ENCODE measurements around the gene LGMN. TPM values are rescaled to one million over a fixed set of nuclear protein-coding genes. Genes with fewer than 3 reads are reported as not detected.
A peak's percentile ranks its signal among the peaks of the same experiment; 100 is the strongest.

The LGMN gene
- polyA plus RNA-seq, 1 donor (not counting 4 experiments of a cell fraction or from before 2014, with no cell fraction given), result 61.0 TPM

- Histone ChIP-seq H3K9me3 (ENCODE audit: control insufficient read depth, low read depth, low read length) (no peaks in the 10 kb centered on the region), H3K27me3 (ENCODE audit: control insufficient read depth, extremely low read depth, insufficient read depth, low read length) (no peaks in the 10 kb centered on the region), H3K9me1 (ENCODE audit: control insufficient read depth, extremely low read depth, insufficient read depth, low read length) (no peaks in the 10 kb centered on the region), H3K27ac (ENCODE audit: control insufficient read depth, insufficient read depth, low read length) (no peak overlapping the region), H3K4me2 (ENCODE audit: control insufficient read depth, extremely low read depth, insufficient read depth, low read depth, low read length) (no peak overlapping the region), H3K4me3 (ENCODE audit: control insufficient read depth in 2 of 3, extremely low read depth in 1 of 3, insufficient read depth in 2 of 3, low read depth in 1 of 3, low read length in 3 of 3) (no peak overlapping the region), H3K36me3 (ENCODE audit: control insufficient read depth in 2 of 2, extremely low read depth in 1 of 2, insufficient read depth in 2 of 2, low read length in 2 of 2) (no peaks in the 10 kb centered on the region), H4K20me1 (ENCODE audit: control insufficient read depth, extremely low read depth, insufficient read depth, low read length) (no peaks in the 10 kb centered on the region), H3K9ac (ENCODE audit: control insufficient read depth, extremely low read depth, insufficient read depth, low read length) (no peak overlapping the region), H3K4me1 (ENCODE audit: control insufficient read depth, extremely low read depth, insufficient read depth, low read length) (peaks cover 3% of the 10 kb centered on the region), H3K79me2 (ENCODE audit: control insufficient read depth, insufficient read depth, low read length) (no peaks in the 10 kb centered on the region), H2AFZ (ENCODE audit: control insufficient read depth, low read length) (no peak overlapping the region)
- dilution Hi-C loops (cut with MboI; ENCODE audit: extremely low pct_ligation_motif_present, low sequenced_read_pairs), result no loop called here
- FAIRE-seq (no peak), DNase-seq (ENCODE audit: low read depth, low spot score) (no peak)
- TF ChIP-seq EZH2 (IDR thresholded peaks at IDR 0.05; ENCODE audit: low read length) (no peak), CTCF (optimal IDR thresholded peaks at IDR 0.05 in 1 of 3, IDR thresholded peaks at IDR 0.05 in 1 of 3, conservative IDR thresholded peaks at IDR 0.05 in 1 of 3; ENCODE audit: extremely low read depth in 1 of 3, insufficient read depth in 2 of 3, low read length in 3 of 3) (no peak)
These were observed 12.0 kb upstream of the LGMN start for GRCh38 chr14:92760524-92760805.

- no peak for TF ChIP-seq EZH2 (IDR thresholded peaks at IDR 0.05; ENCODE audit: low read length)
- dilution Hi-C loops (cut with MboI; ENCODE audit: extremely low pct_ligation_motif_present, low sequenced_read_pairs), result no loop called here
- H3K9me1 ChIP-seq (ENCODE audit: control insufficient read depth, extremely low read depth, insufficient read depth, low read length), result no peaks in the 10 kb centered on the region
- H3K36me3 ChIP-seq (ENCODE audit: control insufficient read depth in 2 of 2, extremely low read depth in 1 of 2, insufficient read depth in 2 of 2, low read length in 2 of 2), result no peaks in the 10 kb centered on the region
- H3K9me3 ChIP-seq (ENCODE audit: control insufficient read depth, low read depth, low read length), result no peaks in the 10 kb centered on the region
- H2AFZ ChIP-seq (ENCODE audit: control insufficient read depth, low read length), result peak overlapping the region; percentile 9
- H3K27me3 ChIP-seq (ENCODE audit: control insufficient read depth, extremely low read depth, insufficient read depth, low read length), result no peaks in the 10 kb centered on the region
- H3K4me3 ChIP-seq (ENCODE audit: control insufficient read depth in 2 of 3, extremely low read depth in 1 of 3, insufficient read depth in 2 of 3, low read depth in 1 of 3, low read length in 3 of 3), result no peak overlapping the region
- H3K4me2 ChIP-seq (ENCODE audit: control insufficient read depth, extremely low read depth, insufficient read depth, low read depth, low read length), result no peak overlapping the region
- peaks cover 3% of the 10 kb centered on the region for H3K4me1 ChIP-seq (ENCODE audit: control insufficient read depth, extremely low read depth, insufficient read depth, low read length)
- no peaks in the 10 kb centered on the region for H3K79me2 ChIP-seq (ENCODE audit: control insufficient read depth, insufficient read depth, low read length)
- no peak for DNase-seq (ENCODE audit: low read depth, low spot score)
- FAIRE-seq, result no peak
- H4K20me1 ChIP-seq (ENCODE audit: control insufficient read depth, extremely low read depth, insufficient read depth, low read length), result no peaks in the 10 kb centered on the region
- no peak overlapping the region for H3K9ac ChIP-seq (ENCODE audit: control insufficient read depth, extremely low read depth, insufficient read depth, low read length)
- H3K27ac ChIP-seq (ENCODE audit: control insufficient read depth, insufficient read depth, low read length), result no peak overlapping the region
These were observed 11.5 kb upstream of the LGMN start for GRCh38 chr14:92759679-92760523.

- dilution Hi-C loops (cut with MboI; ENCODE audit: extremely low pct_ligation_motif_present, low sequenced_read_pairs), result no loop called here
- Histone ChIP-seq H3K9ac (ENCODE audit: control insufficient read depth, extremely low read depth, insufficient read depth, low read length) (no peak overlapping the region), H3K27ac (ENCODE audit: control insufficient read depth, insufficient read depth, low read length) (no peak overlapping the region), H3K4me2 (ENCODE audit: control insufficient read depth, extremely low read depth, insufficient read depth, low read depth, low read length) (no peak overlapping the region), H3K9me1 (ENCODE audit: control insufficient read depth, extremely low read depth, insufficient read depth, low read length) (no peaks in the 10 kb centered on the region), H3K4me1 (ENCODE audit: control insufficient read depth, extremely low read depth, insufficient read depth, low read length) (peaks cover 3% of the 10 kb centered on the region), H3K79me2 (ENCODE audit: control insufficient read depth, insufficient read depth, low read length) (no peaks in the 10 kb centered on the region), H4K20me1 (ENCODE audit: control insufficient read depth, extremely low read depth, insufficient read depth, low read length) (no peaks in the 10 kb centered on the region), H3K27me3 (ENCODE audit: control insufficient read depth, extremely low read depth, insufficient read depth, low read length) (no peaks in the 10 kb centered on the region), H3K4me3 (ENCODE audit: control insufficient read depth in 2 of 3, extremely low read depth in 1 of 3, insufficient read depth in 2 of 3, low read depth in 1 of 3, low read length in 3 of 3) (no peak overlapping the region), H2AFZ (ENCODE audit: control insufficient read depth, low read length) (no peak overlapping the region), H3K36me3 (ENCODE audit: control insufficient read depth in 2 of 2, extremely low read depth in 1 of 2, insufficient read depth in 2 of 2, low read length in 2 of 2) (no peaks in the 10 kb centered on the region), H3K9me3 (ENCODE audit: control insufficient read depth, low read depth, low read length) (no peaks in the 10 kb centered on the region)
- DNase-seq (ENCODE audit: low read depth, low spot score), result no peak
- FAIRE-seq, result no peak
- TF ChIP-seq EZH2 (IDR thresholded peaks at IDR 0.05; ENCODE audit: low read length), result no peak
- no peak for TF ChIP-seq CTCF (optimal IDR thresholded peaks at IDR 0.05 in 1 of 3, IDR thresholded peaks at IDR 0.05 in 1 of 3, conservative IDR thresholded peaks at IDR 0.05 in 1 of 3; ENCODE audit: extremely low read depth in 1 of 3, insufficient read depth in 2 of 3, low read length in 3 of 3)
These were observed 10.9 kb upstream of the LGMN start for GRCh38 chr14:92759300-92759678.

Measured in keratinocyte (primary cell).